Measurements from ENCODE around the gene POLR3H.
"Not testable (repeated sequence)": the region's sequence is repeated elsewhere in the genome, so short reads cannot be mapped to it uniquely, and the experiment has no call there.

The POLR3H gene, protein sequence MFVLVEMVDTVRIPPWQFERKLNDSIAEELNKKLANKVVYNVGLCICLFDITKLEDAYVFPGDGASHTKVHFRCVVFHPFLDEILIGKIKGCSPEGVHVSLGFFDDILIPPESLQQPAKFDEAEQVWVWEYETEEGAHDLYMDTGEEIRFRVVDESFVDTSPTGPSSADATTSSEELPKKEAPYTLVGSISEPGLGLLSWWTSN

DNA sequence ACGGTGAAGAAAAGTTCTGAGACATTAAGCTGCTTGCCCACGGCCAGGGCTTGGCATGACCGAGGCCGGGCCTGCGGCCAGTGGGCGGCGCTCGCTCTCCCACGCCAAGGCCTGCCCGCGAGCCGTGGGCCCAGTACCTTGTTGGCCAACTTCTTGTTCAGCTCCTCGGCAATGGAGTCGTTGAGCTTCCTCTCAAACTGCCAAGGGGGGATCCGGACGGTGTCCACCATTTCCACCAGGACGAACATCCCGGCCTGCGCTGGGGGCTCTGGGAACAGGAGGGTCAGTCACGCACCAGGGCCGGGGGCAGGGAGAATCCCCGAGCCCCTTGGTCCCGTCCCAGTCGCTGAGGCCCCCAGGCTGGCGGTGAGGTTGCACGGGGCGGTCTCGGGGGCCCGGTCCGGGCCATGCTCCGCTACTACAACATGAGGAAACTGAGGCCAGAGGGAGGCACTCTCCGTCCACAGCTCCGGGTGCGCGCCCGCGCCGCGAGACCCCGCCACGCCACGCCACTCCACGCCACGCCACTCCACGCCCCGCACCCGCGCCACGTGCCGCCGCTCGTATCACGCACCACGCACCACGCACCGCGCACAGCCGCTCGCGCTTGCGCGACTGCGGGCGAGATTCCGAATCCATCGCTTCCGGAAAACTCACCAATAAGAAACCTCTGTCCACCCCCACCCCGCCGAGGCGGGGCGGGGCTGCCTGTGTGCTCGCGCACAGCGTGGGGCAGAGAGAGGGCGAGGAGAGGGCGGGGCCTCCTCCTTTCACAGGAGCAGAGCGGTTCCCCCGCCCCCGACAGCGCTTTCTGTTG lies at the start of gene POLR3H:
Gene POLR3H (minus strand): TSS at position 617 of the 817 bp plus-strand sequence. CDS start 369 bp downstream, at position 248.
- in situ Hi-C loops (cut with HindIII; ENCODE audit: low sequenced_read_pairs): no loop called here

DNA sequence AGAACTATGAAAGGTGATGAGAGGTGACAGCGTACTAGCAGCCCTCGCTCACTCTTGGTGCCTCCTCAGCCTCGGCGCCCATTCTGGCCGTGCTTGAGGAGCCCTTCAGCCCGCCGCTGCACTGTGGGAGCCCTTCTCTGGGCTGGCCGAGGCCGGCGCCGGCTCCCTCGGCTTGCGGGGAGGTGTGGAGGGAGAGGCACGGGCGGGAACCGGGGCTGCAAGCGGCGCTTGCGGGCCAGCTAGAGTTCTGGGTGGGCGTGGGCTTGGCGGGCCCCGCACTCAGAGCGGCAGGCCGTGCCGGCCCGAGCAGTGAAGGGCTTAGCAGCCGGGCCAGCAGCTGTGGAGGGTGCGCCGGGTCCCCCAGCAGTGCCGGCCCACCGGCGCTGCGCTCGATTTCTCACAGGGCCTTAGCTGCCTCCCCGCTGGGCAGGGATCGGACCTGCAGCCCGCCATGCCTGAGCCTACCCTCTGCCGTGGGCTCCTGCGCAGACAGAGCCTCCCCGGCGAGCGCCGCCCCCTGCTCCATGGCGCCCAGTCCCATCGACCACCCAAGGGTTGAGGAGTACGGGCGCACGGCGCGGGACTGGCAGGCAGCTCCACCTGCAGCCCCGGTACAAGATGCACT lies 49.2 kb upstream of the POLR3H start:
- in situ Hi-C loops (cut with HindIII; ENCODE audit: low sequenced_read_pairs): not testable (repeated sequence)

DNA sequence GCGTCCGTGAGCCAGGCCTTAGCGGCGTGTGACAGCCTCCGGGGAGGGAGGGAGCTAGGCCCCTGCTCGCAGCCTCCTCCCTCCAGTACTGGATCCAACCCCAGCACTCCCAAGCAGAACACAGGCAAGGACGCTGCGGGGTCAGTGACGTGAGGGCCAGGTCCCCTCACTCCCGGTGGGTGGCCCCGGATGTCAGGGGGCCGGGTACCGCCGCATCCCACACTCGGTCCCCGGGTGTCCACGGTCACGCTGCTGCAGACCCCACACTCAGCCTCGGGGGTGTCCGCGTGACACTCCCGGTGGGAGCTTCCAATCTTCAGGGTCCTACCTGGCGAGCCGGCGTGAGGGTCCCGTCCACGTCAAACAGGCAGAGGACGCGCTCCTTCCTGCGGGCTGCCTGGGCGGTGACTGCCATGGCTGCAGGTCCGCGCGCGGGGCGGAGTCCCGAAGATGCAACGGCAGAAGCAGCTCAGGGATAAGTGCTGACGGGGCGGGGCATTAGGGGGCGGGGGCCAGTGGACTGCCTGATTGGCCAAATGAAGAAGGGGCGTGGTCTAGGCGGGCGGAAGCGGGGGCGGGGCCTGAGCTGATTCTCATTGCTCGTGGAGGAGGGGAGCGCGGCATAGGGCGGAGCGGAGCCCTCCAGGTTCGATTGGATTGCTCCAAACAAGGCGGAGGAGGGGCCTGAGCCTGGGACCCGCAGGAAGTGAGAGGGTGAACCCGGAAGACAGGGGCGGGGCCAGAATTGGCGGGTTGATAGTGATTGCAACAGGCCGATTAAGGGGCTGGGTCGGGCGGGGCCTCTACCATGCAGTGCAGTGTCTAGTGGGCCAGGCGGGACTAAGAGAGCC lies 45.3 kb upstream of the POLR3H start, which contains the start of gene PMM1:
Gene PMM1 (minus strand): TSS at position 450 of the 851 bp plus-strand sequence. CDS start 35 bp downstream, at position 415.
- in situ Hi-C loops (cut with HindIII; ENCODE audit: low sequenced_read_pairs): no loop called here

DNA sequence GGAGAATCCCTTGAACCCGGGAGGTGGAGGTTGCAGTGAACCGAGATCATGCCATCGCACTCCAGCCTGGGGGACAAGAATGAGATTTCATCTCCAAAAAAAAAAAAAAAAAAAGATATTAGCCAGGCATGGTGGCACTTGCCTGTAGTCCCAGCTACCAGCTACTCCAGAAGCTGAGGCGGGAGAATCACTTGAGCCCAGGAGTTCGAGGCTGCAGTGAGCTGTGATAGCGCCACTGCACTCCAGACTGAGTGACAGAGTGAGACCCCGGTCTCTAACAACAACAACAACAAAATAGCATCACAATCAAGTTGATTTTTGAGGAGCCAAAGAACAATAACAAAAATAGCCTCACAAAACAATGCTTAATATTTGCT lies 43.1 kb upstream of the POLR3H start:
- in situ Hi-C loops (cut with HindIII; ENCODE audit: low sequenced_read_pairs): no loop called here

DNA sequence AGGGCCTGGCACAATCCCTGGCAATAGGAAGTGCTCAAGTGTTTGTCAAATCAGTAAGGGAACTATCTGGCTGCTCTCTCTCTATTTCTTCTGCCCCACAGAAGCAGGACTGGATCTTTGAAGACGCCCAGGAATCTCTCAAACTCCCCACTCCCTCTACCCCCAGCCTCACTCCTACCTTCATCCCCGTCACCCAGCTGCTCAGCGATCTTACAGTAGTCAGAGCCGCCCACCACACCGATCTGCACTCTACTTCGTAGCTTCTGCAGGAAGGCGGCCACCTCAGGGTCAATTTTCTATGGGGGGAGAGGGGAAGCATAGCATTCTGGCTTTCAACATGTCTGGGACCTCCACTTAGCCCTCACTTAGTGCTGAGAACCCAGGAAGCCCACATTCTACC lies 41.6 kb upstream of the POLR3H start:
- in situ Hi-C loops (cut with HindIII; ENCODE audit: low sequenced_read_pairs): no loop called here

DNA sequence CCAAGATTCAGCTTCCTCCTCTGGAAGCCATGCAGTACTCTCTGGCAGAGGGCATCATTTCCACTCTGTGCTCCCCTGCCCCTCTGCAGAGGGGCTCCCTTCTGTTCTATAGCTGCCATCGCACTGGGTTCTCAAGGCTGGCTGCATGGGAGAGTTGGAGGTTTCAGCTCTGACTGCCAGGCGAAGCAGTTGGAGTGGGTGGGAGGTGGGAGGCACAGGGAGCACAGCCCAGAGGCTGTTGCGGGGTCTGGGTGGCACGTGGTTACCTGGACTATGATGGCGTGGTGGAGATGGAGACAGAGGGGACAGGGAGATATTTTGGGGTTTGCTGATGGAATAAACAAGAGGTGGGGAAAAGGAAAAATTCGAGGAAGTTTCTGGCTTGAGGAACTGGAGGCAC lies 40.6 kb upstream of the POLR3H start:
- in situ Hi-C loops (cut with HindIII; ENCODE audit: low sequenced_read_pairs): no loop called here

DNA sequence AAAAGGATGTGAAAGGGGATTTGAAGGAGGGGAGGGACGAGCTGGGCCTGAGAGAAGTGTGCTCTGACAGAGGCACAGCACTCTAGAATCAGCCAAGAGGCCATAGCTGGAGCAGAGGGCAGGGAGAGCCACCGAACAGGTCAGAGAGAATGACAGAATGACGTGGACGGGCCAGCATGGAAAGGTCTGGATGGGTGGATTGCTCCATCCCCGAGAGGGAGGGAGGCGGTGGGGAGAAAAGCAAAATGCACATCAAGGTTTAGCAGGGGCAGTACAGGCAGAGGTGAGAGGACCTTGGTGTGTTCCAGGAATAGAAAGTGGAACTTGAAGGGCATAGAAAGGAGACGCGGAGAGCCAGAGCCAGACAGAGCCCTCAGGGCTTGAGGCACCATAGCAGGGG lies 38.4 kb upstream of the POLR3H start:
- in situ Hi-C loops (cut with HindIII; ENCODE audit: low sequenced_read_pairs): no loop called here

DNA sequence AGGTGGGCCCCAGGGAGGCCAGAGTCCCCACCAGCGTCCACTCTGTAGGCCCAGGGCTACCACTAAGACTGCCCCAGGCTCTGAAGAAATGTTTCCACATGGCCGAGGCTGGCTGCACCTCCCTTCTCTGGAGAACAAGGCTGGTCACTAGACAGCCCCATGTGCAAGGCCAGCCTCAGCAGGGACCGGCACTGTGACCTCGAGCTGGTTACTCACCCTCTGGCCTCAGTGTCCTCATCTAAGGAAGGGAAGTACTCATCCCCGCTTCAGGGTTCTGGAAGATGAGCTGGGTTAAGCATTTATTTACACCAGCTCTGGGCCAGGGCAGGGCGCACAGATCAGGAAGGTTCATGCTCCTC lies 35.7 kb upstream of the POLR3H start:
- in situ Hi-C loops (cut with HindIII; ENCODE audit: low sequenced_read_pairs): no loop called here

DNA sequence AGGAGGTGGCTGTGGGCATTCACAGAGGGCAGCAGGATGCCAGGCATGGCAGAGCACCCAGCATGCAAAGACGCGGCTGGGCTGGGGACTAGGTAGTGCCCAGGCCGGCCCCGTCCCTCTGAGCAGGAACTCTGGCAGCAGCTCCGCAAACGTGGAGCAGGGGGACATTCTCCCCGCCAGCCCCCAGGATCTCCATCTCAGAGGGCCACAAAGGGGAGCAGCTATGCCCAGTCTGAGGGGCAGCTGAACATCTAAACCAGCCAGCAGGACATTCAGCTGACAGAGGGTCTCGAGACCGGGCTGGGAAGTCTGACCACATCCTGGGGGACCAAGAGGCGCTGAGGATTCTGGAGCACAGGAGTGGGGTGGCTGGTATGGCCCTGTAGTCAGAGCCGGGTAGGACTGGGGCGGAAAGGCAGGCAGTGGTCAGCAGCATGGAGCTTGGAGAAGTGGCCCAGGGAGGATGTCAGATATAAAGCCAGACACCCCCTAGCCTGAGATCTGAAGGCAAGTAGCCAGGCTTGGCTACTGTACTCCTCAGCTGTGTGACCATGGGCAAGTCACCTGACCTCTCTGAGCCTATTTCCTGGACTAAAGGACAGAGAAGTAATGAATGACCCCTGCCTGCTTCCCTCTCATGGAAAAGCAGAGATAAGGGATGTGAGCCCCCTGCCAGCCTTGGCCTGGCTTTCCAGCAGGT lies 35.2 kb upstream of the POLR3H start:
- in situ Hi-C loops (cut with HindIII; ENCODE audit: low sequenced_read_pairs): no loop called here

DNA sequence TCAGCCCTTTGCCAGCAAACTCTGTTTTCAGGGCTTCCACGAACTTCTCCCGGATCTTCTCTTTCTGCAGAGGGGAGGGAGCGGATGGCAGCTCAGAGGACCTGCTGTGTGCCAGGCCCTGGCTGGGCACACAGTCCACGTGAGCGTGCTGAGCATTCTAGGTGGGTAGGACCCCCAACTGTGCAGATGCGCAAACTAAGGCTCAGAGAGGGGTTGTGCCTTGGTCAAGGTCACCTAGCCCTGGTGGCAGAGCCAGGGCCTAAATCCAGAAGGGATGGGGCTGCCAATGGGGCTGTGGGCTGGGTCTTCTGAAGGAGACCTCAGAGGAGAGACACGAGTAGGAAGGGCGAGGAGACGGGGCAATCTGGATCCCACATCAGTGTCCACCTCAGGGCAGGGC lies 34.5 kb upstream of the POLR3H start:
- in situ Hi-C loops (cut with HindIII; ENCODE audit: low sequenced_read_pairs): no loop called here

DNA sequence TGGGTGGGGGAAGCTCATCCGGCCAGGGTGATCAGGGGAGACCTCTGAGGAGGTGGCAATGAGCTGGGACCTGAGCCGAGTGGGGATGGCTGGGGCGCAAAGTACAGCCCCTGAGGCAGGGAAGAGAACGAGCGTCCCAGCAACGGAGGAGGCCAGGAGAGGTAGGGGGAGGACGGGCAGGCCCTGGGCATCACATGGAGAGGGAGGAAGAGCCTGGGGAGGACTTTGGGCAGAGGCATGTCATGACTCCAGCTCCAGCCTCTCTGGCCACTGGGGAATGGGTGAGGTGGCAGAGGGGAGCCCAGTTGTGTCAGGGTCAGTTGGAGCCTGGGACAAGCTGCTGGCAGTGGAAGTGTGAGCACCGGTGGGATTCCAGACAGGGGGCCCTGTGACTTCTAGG lies 33.8 kb upstream of the POLR3H start:
- in situ Hi-C loops (cut with HindIII; ENCODE audit: low sequenced_read_pairs): no loop called here

DNA sequence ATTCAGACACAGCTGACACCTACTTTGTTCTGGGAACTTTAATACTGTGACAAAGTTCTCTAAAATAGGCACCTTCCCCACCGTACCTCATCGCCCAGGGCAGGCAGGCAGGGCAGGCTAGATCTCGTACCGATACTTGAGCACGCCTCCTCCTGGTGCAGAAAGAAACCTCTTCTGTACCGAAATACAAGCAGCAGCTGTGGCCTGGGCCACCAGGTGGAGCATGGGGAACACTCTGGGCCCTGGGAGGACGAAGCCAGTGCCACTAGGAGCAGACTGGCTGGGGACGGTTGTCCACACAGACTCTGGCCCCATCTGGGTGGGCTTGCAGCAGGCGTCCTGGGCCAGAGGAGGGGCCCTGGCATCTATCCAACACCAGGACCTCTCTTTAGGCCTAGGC lies 32.6 kb upstream of the POLR3H start:
- in situ Hi-C loops (cut with HindIII; ENCODE audit: low sequenced_read_pairs): no loop called here

DNA sequence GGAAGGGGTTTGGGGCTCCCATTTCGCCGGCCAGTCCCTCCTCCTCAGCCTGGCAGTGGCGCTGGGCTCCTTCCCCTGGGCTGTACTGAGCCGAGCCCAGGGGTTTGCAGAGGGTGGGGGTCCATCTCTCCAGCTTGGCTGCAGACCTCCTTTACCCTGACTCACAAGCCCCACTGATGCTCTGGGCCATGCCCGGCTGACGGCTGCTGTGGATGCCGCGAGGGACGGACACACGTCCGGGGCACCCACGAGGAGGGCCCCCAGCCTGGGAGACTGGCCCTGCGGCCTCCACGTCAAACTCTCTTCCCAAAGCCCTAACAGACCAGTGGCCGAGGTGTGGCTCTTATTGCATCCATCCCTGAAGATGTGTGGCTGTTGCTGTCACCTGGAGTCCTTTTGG lies 31.3 kb upstream of the POLR3H start:
- in situ Hi-C loops (cut with HindIII; ENCODE audit: low sequenced_read_pairs): no loop called here

DNA sequence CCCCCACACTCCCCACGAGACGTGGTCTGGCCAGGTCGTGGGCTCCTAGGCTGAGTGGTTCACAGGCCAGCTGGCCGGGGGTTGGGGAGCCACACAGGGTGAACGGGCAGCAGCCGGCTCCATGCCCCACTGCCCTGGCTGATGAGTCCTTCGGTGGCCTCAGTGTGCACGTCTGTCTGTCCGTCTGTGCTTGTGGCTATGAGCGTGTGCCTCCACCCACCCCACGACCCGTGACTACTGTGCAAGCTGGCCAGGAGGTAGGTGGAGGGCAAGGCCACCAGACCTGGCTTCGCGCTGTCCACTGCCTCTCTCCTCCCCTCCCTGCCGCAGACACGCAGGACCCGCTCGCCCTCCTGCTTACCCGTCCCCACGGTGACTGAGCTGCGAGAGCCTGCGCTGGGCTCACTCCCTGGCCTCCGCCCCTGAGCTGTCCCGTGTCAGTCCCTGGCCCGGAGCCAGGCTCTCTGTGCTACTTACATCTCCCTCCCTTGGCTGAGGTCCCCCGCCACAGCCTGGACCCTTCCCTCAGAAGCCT lies 30.6 kb upstream of the POLR3H start:
- in situ Hi-C loops (cut with HindIII; ENCODE audit: low sequenced_read_pairs): no loop called here

DNA sequence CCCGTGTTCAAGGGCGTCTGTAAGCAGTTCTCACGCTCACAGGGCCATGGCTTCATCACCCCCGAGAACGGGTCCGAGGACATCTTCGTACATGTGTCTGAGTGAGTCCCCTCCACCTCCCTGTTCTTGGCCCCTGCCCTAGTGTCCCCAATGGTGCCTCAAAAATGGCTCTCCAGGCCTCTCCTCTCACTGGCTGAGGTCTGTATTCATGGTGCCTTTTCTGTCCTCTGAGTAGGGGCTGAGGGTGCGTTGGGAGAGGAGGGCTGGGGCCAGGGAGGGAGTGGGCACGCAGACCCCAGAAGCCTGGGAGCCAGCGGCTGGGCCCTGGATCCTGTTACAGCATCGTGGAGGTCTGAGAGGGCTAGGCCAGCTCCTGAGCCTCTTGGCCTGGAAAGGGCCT lies 29.4 kb upstream of the POLR3H start:
- in situ Hi-C loops (cut with HindIII; ENCODE audit: low sequenced_read_pairs): no loop called here

DNA sequence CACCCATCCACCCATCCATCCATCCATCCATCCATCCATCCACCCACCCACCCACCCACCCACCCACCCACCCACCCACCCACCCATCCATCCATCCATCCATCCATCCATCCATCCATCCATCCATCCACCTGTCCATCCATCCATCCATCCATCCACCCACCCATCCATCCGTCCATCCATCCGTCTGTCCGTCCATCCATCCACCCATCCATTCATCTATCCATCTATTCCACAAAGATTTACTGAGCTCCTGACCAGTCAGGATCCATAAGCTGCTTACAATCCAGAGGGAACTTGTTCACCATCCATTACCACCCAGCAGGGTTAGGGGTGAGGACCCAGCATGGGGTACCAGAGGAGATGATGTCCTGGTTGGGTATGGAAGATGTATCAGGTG lies 28.0 kb upstream of the POLR3H start:
- in situ Hi-C loops (cut with HindIII; ENCODE audit: low sequenced_read_pairs): not testable (repeated sequence)

DNA sequence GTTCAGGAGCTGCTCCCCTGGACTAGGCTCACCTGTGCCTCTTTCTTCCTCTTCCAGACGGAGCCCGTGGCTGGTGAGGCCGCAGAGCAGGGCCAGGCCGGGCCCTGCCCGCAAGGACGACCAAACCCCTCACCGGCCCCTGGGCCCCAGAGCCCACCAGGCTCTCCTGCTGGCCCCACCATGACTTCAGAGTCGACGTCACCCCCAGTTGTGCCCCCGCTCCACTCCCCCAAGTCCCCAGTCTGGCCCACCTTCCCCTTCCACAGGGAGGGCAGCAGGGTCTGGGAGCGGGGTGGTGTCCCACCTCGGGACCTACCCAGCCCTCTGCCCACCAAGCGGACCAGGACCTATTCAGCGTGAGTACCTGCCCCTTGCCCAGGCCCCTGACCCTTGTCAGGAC lies 27.5 kb upstream of the POLR3H start:
- in situ Hi-C loops (cut with HindIII; ENCODE audit: low sequenced_read_pairs): no loop called here

DNA sequence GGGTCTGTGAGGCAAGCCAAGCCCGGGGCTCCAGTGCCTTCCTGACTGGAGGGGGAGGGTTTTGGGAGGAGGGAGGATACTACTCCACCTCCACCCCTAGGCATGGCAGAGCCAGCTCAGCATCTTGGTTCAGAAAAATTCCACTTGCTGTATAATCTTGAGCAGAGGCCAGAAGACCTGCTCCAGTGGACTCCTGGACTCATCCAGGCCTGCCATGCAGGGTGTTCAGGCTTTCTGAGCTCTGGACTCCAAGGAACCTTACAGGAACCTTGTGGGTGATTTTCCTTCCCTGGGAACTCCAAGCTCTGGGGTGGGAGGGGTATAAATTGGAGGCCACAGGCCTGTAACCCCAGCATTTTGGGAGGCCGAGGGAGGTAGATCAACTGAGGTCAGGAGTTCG lies 26.0 kb upstream of the POLR3H start:
- in situ Hi-C loops (cut with HindIII; ENCODE audit: low sequenced_read_pairs): no loop called here

DNA sequence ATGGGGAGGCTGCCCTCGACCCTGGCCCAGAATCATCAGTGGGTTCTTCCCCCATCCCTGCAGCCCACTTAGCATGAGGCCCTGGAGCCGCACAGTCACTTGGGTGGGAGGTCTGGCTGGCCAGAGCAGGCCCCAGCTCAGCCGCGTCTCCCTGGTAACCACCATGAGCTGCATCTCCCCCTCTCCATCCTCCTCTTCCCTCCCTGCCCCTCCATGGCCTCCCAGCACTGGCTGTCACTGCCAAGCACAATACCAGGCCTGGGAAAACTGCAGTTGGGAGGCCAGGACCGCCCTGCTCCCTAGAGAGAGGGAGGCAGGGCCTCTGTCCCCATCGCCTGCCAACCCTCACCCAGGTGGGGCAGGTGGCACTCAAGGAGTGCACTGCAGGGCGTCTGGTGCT lies 24.5 kb upstream of the POLR3H start:
- in situ Hi-C loops (cut with HindIII; ENCODE audit: low sequenced_read_pairs): no loop called here

DNA sequence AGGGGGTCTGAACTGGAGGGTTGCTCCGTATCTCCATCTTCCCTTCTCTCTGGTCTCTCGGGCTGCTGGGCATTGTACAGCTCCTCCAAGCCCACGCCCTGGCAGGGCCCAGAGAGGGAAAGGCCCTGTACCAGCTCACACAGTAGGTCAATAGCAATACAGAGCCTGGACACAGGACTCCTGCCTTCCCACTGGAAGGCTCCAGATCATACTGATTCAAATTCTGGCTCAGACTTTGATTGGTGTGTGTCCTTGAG lies 23.2 kb upstream of the POLR3H start:
- in situ Hi-C loops (cut with HindIII; ENCODE audit: low sequenced_read_pairs): no loop called here

All from DLD1 (cell line).